Measurements from ENCODE around the gene PDE7B. TPM values are rescaled to one million over a fixed set of nuclear protein-coding genes. Genes with fewer than 3 reads are reported as not detected.

Gene PDE7B
- total RNA-seq, 4 donors from 2014 or later = 12.9 to 22.5 (median 16.4) TPM

- 19 to 33% methylated on average over 2 of the region's 2 CpGs for WGBS, 2 donors
- H3K27ac ChIP-seq = peak overlapping the region in 1 of 4 donors; percentile 15
Observed at GRCh38 chr6:136149311-136149710, 297.8 kb downstream of the PDE7B start.

GRCh38 chr6:136150961-136151360 is 299.5 kb downstream of the PDE7B start:
- H3K27me3 ChIP-seq = no peaks in the 10 kb centered on the region
- H3K27ac ChIP-seq = no peak overlapping the region
- H3K36me3 ChIP-seq = peaks cover 0 to 10% (median 0%) of the 10 kb centered on the region in 3 donors
- H3K4me3 ChIP-seq = no peak overlapping the region
- no peaks in the 10 kb centered on the region for H3K9me3 ChIP-seq
- H3K4me1 ChIP-seq = peaks cover 0 to 11% (median 0%) of the 10 kb centered on the region in 4 donors
- no peak for DNase-seq (ENCODE audit: low spot score in 2 of 2)
- 84 to 89% methylated on average over 1 of the region's 1 CpG for WGBS, 2 donors
- TF ChIP-seq POLR2A (IDR thresholded peaks at IDR 0.05) (no peak), EP300 (IDR thresholded peaks at IDR 0.05) (no peak), CTCF (IDR thresholded peaks at IDR 0.05) (no peak)

More at GRCh38 chr6:136149311-136149710, 297.8 kb downstream of the PDE7B start:
- Histone ChIP-seq H3K4me1 (peaks cover 0 to 11% (median 0%) of the 10 kb centered on the region in 4 donors), H3K27me3 (no peaks in the 10 kb centered on the region), H3K4me3 (no peak overlapping the region), H3K36me3 (no peaks in the 10 kb centered on the region), H3K9me3 (no peaks in the 10 kb centered on the region)
- no peak for DNase-seq (ENCODE audit: low spot score in 2 of 2)
- no peak for TF ChIP-seq EP300 (IDR thresholded peaks at IDR 0.05)

- WGBS, 2 donors = 82 to 83% methylated on average over 7 of the region's 7 CpGs
- Histone ChIP-seq H3K4me1 (peaks cover 0 to 11% (median 0%) of the 10 kb centered on the region in 4 donors), H3K9me3 (no peaks in the 10 kb centered on the region), H3K27ac (no peak overlapping the region), H3K27me3 (no peaks in the 10 kb centered on the region), H3K4me3 (no peak overlapping the region), H3K36me3 (peaks cover 0 to 15% (median 0%) of the 10 kb centered on the region in 3 donors)
- TF ChIP-seq EP300 (IDR thresholded peaks at IDR 0.05) (no peak), POLR2A (IDR thresholded peaks at IDR 0.05) (no peak), CTCF (IDR thresholded peaks at IDR 0.05) (no peak)
- DNase-seq (ENCODE audit: low spot score in 2 of 2) = no peak
Observed at GRCh38 chr6:136153707-136154375, 302.3 kb downstream of the PDE7B start.

GRCh38 chr6:136155191-136155590 is 303.7 kb downstream of the PDE7B start:
- peaks cover 0 to 6% (median 0%) of the 10 kb centered on the region in 4 donors for H3K4me1 ChIP-seq
- no peaks in the 10 kb centered on the region for H3K9me3 ChIP-seq
- no peak overlapping the region for H3K27ac ChIP-seq
- TF ChIP-seq EP300 (IDR thresholded peaks at IDR 0.05) (no peak), POLR2A (IDR thresholded peaks at IDR 0.05) (no peak), CTCF (IDR thresholded peaks at IDR 0.05) (no peak)
- peaks cover 0 to 20% (median 0%) of the 10 kb centered on the region in 3 donors for H3K36me3 ChIP-seq
- DNase-seq (ENCODE audit: low spot score in 2 of 2) = no peak
- no peak overlapping the region for H3K4me3 ChIP-seq
- no peaks in the 10 kb centered on the region for H3K27me3 ChIP-seq

GRCh38 chr6:136157743-136158142 is 306.2 kb downstream of the PDE7B start:
- Histone ChIP-seq H3K4me1 (peaks cover 0 to 6% (median 0%) of the 10 kb centered on the region in 4 donors), H3K4me3 (no peak overlapping the region), H3K9me3 (no peaks in the 10 kb centered on the region), H3K27me3 (no peaks in the 10 kb centered on the region), H3K36me3 (peaks cover 0 to 29% (median 0%) of the 10 kb centered on the region in 3 donors), H3K27ac (no peak overlapping the region)
- WGBS, 2 donors = 88 to 93% methylated on average over 5 of the region's 5 CpGs
- TF ChIP-seq EP300 (IDR thresholded peaks at IDR 0.05) (no peak), CTCF (IDR thresholded peaks at IDR 0.05) (no peak)
- no peak for DNase-seq (ENCODE audit: low spot score in 2 of 2)

Data from tibial nerve (tissue), 4 donors.